NCI-H2107 treated with DMSO at 0.1 percent for 48 hours (cell line): ENCODE results near the gene FITM1.
A peak's percentile ranks its signal among the peaks of the same experiment; 100 is the strongest.

Source experiments
- DNase-seq: peaks from one replicate; lab custom pipeline; 2025; ENCODE audit not compliant: unreplicated experiment; lab: John Stamatoyannopoulos, UW

Gene FITM1

GRCh38 chr14:24159777-24160498 is 29.5 kb downstream of the FITM1 start:
- no peak for DNase-seq

GRCh38 chr14:24160499-24160849 is 30.0 kb downstream of the FITM1 start:
- no peak for DNase-seq

- peak; percentile 96 for DNase-seq
Observed at GRCh38 chr14:24160850-24161804, 30.7 kb downstream of the FITM1 start, which contains the start of gene IRF9. Gene IRF9 (plus strand): TSS chr14:24161265. CDS start chr14:24162145, 880 bp downstream.

- DNase-seq = no peak
Observed at GRCh38 chr14:24162093-24162492, 31.6 kb downstream of the FITM1 start.

GRCh38 chr14:24164518-24164991 is 34.1 kb downstream of the FITM1 start:
- no peak for DNase-seq

GRCh38 chr14:24165785-24166184 is 35.3 kb downstream of the FITM1 start:
- DNase-seq = no peak

GRCh38 chr14:24167469-24168114 is 37.1 kb downstream of the FITM1 start:
- DNase-seq = no peak

GRCh38 chr14:24171422-24172260 is 41.2 kb downstream of the FITM1 start, which contains the start of gene REC8:
Gene REC8 (plus strand): TSS chr14:24172080. CDS start chr14:24172553, 473 bp downstream.
- DNase-seq = peak; percentile 99

- DNase-seq = peak; percentile 39
Observed at GRCh38 chr14:24172261-24172860, 41.9 kb downstream of the FITM1 start.

- no peak for DNase-seq
Observed at GRCh38 chr14:24172871-24173281, 42.4 kb downstream of the FITM1 start.

GRCh38 chr14:24176599-24176998 is 46.1 kb downstream of the FITM1 start:
- DNase-seq = no peak

- DNase-seq = no peak
Observed at GRCh38 chr14:24177041-24177825, 46.8 kb downstream of the FITM1 start.

- no peak for DNase-seq
Observed at GRCh38 chr14:24177891-24178290, 47.4 kb downstream of the FITM1 start.

GRCh38 chr14:24178399-24179178 is 48.1 kb downstream of the FITM1 start:
- no peak for DNase-seq

- DNase-seq = no peak
Observed at GRCh38 chr14:24179294-24179960, 49.0 kb downstream of the FITM1 start.

- peak; percentile 80 for DNase-seq
Observed at GRCh38 chr14:24179961-24180796, 49.7 kb downstream of the FITM1 start.
